ENCODE data around the gene TNFRSF25. TPM values are rescaled to one million over a fixed set of nuclear protein-coding genes. Genes with fewer than 3 reads are reported as not detected.

Gene TNFRSF25
- total and polyA plus RNA-seq, 2 donors: 29.1 to 51.6 TPM

- DNase-seq (ENCODE audit: low read depth in 6 of 9, low spot score in 9 of 9): no peak
- Histone ChIP-seq H3K27ac (ENCODE audit: low read depth in 1 of 2, low read length in 1 of 2) (no peak overlapping the region), H3K36me3 (ENCODE audit: control insufficient read depth in 2 of 2, insufficient read depth in 2 of 2, low read length in 1 of 2) (no peaks in the 10 kb centered on the region), H3K4me1 (ENCODE audit: control insufficient read depth in 2 of 2, insufficient read depth in 2 of 2, low read length in 2 of 2) (peaks cover 0 to 5% of the 10 kb centered on the region in 2 donors), H3K27me3 (ENCODE audit: control insufficient read depth in 2 of 2, insufficient read depth in 1 of 2, low read length in 1 of 2) (peaks cover 0 to 8% of the 10 kb centered on the region in 2 donors), H3K4me3 (ENCODE audit: low read length in 2 of 2) (no peak overlapping the region), H3K9me3 (ENCODE audit: control insufficient read depth in 2 of 2, insufficient read depth in 1 of 2, low read length in 1 of 2) (no peaks in the 10 kb centered on the region)
- WGBS: 90% methylated on average over 13 of the region's 13 CpGs
Measured at GRCh38 chr1:6474815-6475282, 8.9 kb upstream of the TNFRSF25 start.

GRCh38 chr1:6473974-6474814, 8.2 kb upstream of the TNFRSF25 start:
- WGBS: 93% methylated on average over 33 of the region's 33 CpGs

GRCh38 chr1:6473156-6473555, 7.2 kb upstream of the TNFRSF25 start:
- DNase-seq (ENCODE audit: low read depth in 6 of 9, low spot score in 9 of 9): no peak
- no peak overlapping the region for H3K4me3 ChIP-seq (ENCODE audit: low read length in 2 of 2)
- H3K36me3 ChIP-seq (ENCODE audit: control insufficient read depth in 2 of 2, insufficient read depth in 2 of 2, low read length in 1 of 2): no peaks in the 10 kb centered on the region
- 97% methylated on average over 18 of the region's 18 CpGs for WGBS
- peaks cover 0 to 5% of the 10 kb centered on the region in 2 donors for H3K4me1 ChIP-seq (ENCODE audit: control insufficient read depth in 2 of 2, insufficient read depth in 2 of 2, low read length in 2 of 2)
- peaks cover 0 to 12% of the 10 kb centered on the region in 2 donors for H3K27me3 ChIP-seq (ENCODE audit: control insufficient read depth in 2 of 2, insufficient read depth in 1 of 2, low read length in 1 of 2)
- no peak overlapping the region for H3K27ac ChIP-seq (ENCODE audit: low read depth in 1 of 2, low read length in 1 of 2)
- no peaks in the 10 kb centered on the region for H3K9me3 ChIP-seq (ENCODE audit: control insufficient read depth in 2 of 2, insufficient read depth in 1 of 2, low read length in 1 of 2)

More at GRCh38 chr1:6473974-6474814, 8.2 kb upstream of the TNFRSF25 start:
- Histone ChIP-seq H3K9me3 (ENCODE audit: control insufficient read depth in 2 of 2, insufficient read depth in 1 of 2, low read length in 1 of 2) (no peaks in the 10 kb centered on the region), H3K27ac (ENCODE audit: low read depth in 1 of 2, low read length in 1 of 2) (no peak overlapping the region), H3K4me1 (ENCODE audit: control insufficient read depth in 2 of 2, insufficient read depth in 2 of 2, low read length in 2 of 2) (peaks cover 0 to 5% of the 10 kb centered on the region in 2 donors), H3K36me3 (ENCODE audit: control insufficient read depth in 2 of 2, insufficient read depth in 2 of 2, low read length in 1 of 2) (no peaks in the 10 kb centered on the region), H3K27me3 (ENCODE audit: control insufficient read depth in 2 of 2, insufficient read depth in 1 of 2, low read length in 1 of 2) (peaks cover 0 to 9% of the 10 kb centered on the region in 2 donors), H3K4me3 (ENCODE audit: low read length in 2 of 2) (no peak overlapping the region)
- no peak for DNase-seq (ENCODE audit: low read depth in 6 of 9, low spot score in 9 of 9)

GRCh38 chr1:6472391-6472790, 6.4 kb upstream of the TNFRSF25 start:
- Histone ChIP-seq H3K4me3 (ENCODE audit: low read length in 2 of 2) (no peak overlapping the region), H3K27ac (ENCODE audit: low read depth in 1 of 2, low read length in 1 of 2) (no peak overlapping the region), H3K4me1 (ENCODE audit: control insufficient read depth in 2 of 2, insufficient read depth in 2 of 2, low read length in 2 of 2) (peaks cover 0 to 5% of the 10 kb centered on the region in 2 donors), H3K27me3 (ENCODE audit: control insufficient read depth in 2 of 2, insufficient read depth in 1 of 2, low read length in 1 of 2) (peaks cover 0 to 16% of the 10 kb centered on the region in 2 donors), H3K36me3 (ENCODE audit: control insufficient read depth in 2 of 2, insufficient read depth in 2 of 2, low read length in 1 of 2) (no peaks in the 10 kb centered on the region), H3K9me3 (ENCODE audit: control insufficient read depth in 2 of 2, insufficient read depth in 1 of 2, low read length in 1 of 2) (no peaks in the 10 kb centered on the region)
- 88% methylated on average over 10 of the region's 10 CpGs for WGBS
- DNase-seq (ENCODE audit: low read depth in 6 of 9, low spot score in 9 of 9): no peak

GRCh38 chr1:6471970-6472368, 6.0 kb upstream of the TNFRSF25 start:
- Histone ChIP-seq H3K27me3 (ENCODE audit: control insufficient read depth in 2 of 2, insufficient read depth in 1 of 2, low read length in 1 of 2) (peaks cover 2 to 19% of the 10 kb centered on the region in 2 donors), H3K36me3 (ENCODE audit: control insufficient read depth in 2 of 2, insufficient read depth in 2 of 2, low read length in 1 of 2) (no peaks in the 10 kb centered on the region), H3K9me3 (ENCODE audit: control insufficient read depth in 2 of 2, insufficient read depth in 1 of 2, low read length in 1 of 2) (no peaks in the 10 kb centered on the region), H3K4me3 (ENCODE audit: low read length in 2 of 2) (no peak overlapping the region), H3K27ac (ENCODE audit: low read depth in 1 of 2, low read length in 1 of 2) (no peak overlapping the region), H3K4me1 (ENCODE audit: control insufficient read depth in 2 of 2, insufficient read depth in 2 of 2, low read length in 2 of 2) (peaks cover 0 to 5% of the 10 kb centered on the region in 2 donors)
- WGBS: 96% methylated on average over 7 of the region's 7 CpGs
- DNase-seq (ENCODE audit: low read depth in 6 of 9, low spot score in 9 of 9): no peak

GRCh38 chr1:6471086-6471969, 5.4 kb upstream of the TNFRSF25 start:
- Histone ChIP-seq H3K9me3 (ENCODE audit: control insufficient read depth in 2 of 2, insufficient read depth in 1 of 2, low read length in 1 of 2) (no peaks in the 10 kb centered on the region), H3K36me3 (ENCODE audit: control insufficient read depth in 2 of 2, insufficient read depth in 2 of 2, low read length in 1 of 2) (no peaks in the 10 kb centered on the region), H3K4me1 (ENCODE audit: control insufficient read depth in 2 of 2, insufficient read depth in 2 of 2, low read length in 2 of 2) (peaks cover 0 to 5% of the 10 kb centered on the region in 2 donors), H3K27ac (ENCODE audit: low read depth in 1 of 2, low read length in 1 of 2) (no peak overlapping the region), H3K4me3 (ENCODE audit: low read length in 2 of 2) (no peak overlapping the region), H3K27me3 (ENCODE audit: control insufficient read depth in 2 of 2, insufficient read depth in 1 of 2, low read length in 1 of 2) (peaks cover 8 to 26% of the 10 kb centered on the region in 2 donors)
- whole genome bisulfite sequencing: 86% methylated on average over 67 of the region's 67 CpGs
- no peak for DNase-seq (ENCODE audit: low read depth in 6 of 9, low spot score in 9 of 9)

GRCh38 chr1:6470132-6471085, 4.4 kb upstream of the TNFRSF25 start:
- no peak for DNase-seq (ENCODE audit: low read depth in 6 of 9, low spot score in 9 of 9)
- 93% methylated on average over 67 of the region's 67 CpGs for WGBS
- no peaks in the 10 kb centered on the region for H3K36me3 ChIP-seq (ENCODE audit: control insufficient read depth in 2 of 2, insufficient read depth in 2 of 2, low read length in 1 of 2)

GRCh38 chr1:6468729-6469461, 2.9 kb upstream of the TNFRSF25 start:
- H3K27me3 ChIP-seq (ENCODE audit: control insufficient read depth in 2 of 2, insufficient read depth in 1 of 2, low read length in 1 of 2): peaks cover 28 to 44% of the 10 kb centered on the region in 2 donors
- H3K27ac ChIP-seq (ENCODE audit: low read depth in 1 of 2, low read length in 1 of 2): no peak overlapping the region
- WGBS: 97% methylated on average over 13 of the region's 13 CpGs
- peaks cover 0 to 5% of the 10 kb centered on the region in 2 donors for H3K4me1 ChIP-seq (ENCODE audit: control insufficient read depth in 2 of 2, insufficient read depth in 2 of 2, low read length in 2 of 2)
- H3K36me3 ChIP-seq (ENCODE audit: control insufficient read depth in 2 of 2, insufficient read depth in 2 of 2, low read length in 1 of 2): no peaks in the 10 kb centered on the region
- H3K9me3 ChIP-seq (ENCODE audit: control insufficient read depth in 2 of 2, insufficient read depth in 1 of 2, low read length in 1 of 2): no peaks in the 10 kb centered on the region
- DNase-seq (ENCODE audit: low read depth in 6 of 9, low spot score in 9 of 9): no peak
- no peak overlapping the region for H3K4me3 ChIP-seq (ENCODE audit: low read length in 2 of 2)

More at GRCh38 chr1:6470132-6471085, 4.4 kb upstream of the TNFRSF25 start:
- Histone ChIP-seq H3K27me3 (ENCODE audit: control insufficient read depth in 2 of 2, insufficient read depth in 1 of 2, low read length in 1 of 2) (peaks cover 17 to 32% of the 10 kb centered on the region in 2 donors), H3K27ac (ENCODE audit: low read depth in 1 of 2, low read length in 1 of 2) (no peak overlapping the region), H3K9me3 (ENCODE audit: control insufficient read depth in 2 of 2, insufficient read depth in 1 of 2, low read length in 1 of 2) (no peaks in the 10 kb centered on the region), H3K4me1 (ENCODE audit: control insufficient read depth in 2 of 2, insufficient read depth in 2 of 2, low read length in 2 of 2) (peaks cover 0 to 7% of the 10 kb centered on the region in 2 donors), H3K4me3 (ENCODE audit: low read length in 2 of 2) (no peak overlapping the region)
